ENCODE results near the gene NR2F1. TPM values are rescaled to one million over a fixed set of nuclear protein-coding genes. Genes with fewer than 3 reads are reported as not detected.

Gene NR2F1
- total RNA-seq, 1 donor from 2014 or later: 0.47 TPM

GRCh38 chr5:93636837-93637236, 53.8 kb downstream of the NR2F1 start:
- H3K4me3 ChIP-seq: no peak overlapping the region
- H3K27ac ChIP-seq (replicated peaks): no peak overlapping the region
- no peaks in the 10 kb centered on the region for H3K4me1 ChIP-seq
- intact Hi-C loops (cut with micrococcal nuclease): no loop called here
- TF ChIP-seq CTCF (IDR thresholded peaks at IDR 0.05; ENCODE audit: borderline replicate concordance): no peak
- DNase-seq: no peak
- H3K27me3 ChIP-seq (ENCODE audit: low read depth): no peaks in the 10 kb centered on the region
- no peaks in the 10 kb centered on the region for H3K9me3 ChIP-seq (replicated peaks)
- no peaks in the 10 kb centered on the region for H3K36me3 ChIP-seq

- no peaks in the 10 kb centered on the region for H3K9me3 ChIP-seq (replicated peaks)
- H3K27ac ChIP-seq (replicated peaks): no peak overlapping the region
- no peak for DNase-seq
- no peak for TF ChIP-seq CTCF (IDR thresholded peaks at IDR 0.05; ENCODE audit: borderline replicate concordance)
- H3K27me3 ChIP-seq (ENCODE audit: low read depth): no peaks in the 10 kb centered on the region
- no peaks in the 10 kb centered on the region for H3K4me1 ChIP-seq
- intact Hi-C loops (cut with micrococcal nuclease): no loop called here
- H3K4me3 ChIP-seq: no peak overlapping the region
- H3K36me3 ChIP-seq: no peaks in the 10 kb centered on the region
Measured at GRCh38 chr5:93637697-93638096, 54.7 kb downstream of the NR2F1 start.

GRCh38 chr5:93642526-93642925, 59.5 kb downstream of the NR2F1 start:
- TF ChIP-seq CTCF (IDR thresholded peaks at IDR 0.05; ENCODE audit: borderline replicate concordance): no peak
- no peak for DNase-seq
- intact Hi-C loops (cut with micrococcal nuclease): no loop called here
- Histone ChIP-seq H3K9me3 (replicated peaks) (no peaks in the 10 kb centered on the region), H3K4me3 (no peak overlapping the region), H3K27me3 (ENCODE audit: low read depth) (no peaks in the 10 kb centered on the region), H3K4me1 (no peaks in the 10 kb centered on the region), H3K27ac (replicated peaks) (no peak overlapping the region), H3K36me3 (no peaks in the 10 kb centered on the region)

Other genes with a start within 250 kb of the NR2F1 start
- 0.60 TPM for gene NR2F1-AS1, start 2.0 kb upstream of the NR2F1 start, total RNA-seq
- 0.16 TPM for gene POU5F2, start 158.4 kb downstream of the NR2F1 start, total RNA-seq